HG02884 (cell line): ENCODE measurements around the gene ADGRG6.

Experiments used
- ATAC-seq: cut with Tn5 transposase; IDR thresholded peaks from one replicate; pipeline ENCODE4 v1.9.1; 2021; ENCODE audit warnings: mild to moderate bottlenecking, moderate library complexity; ENCODE audit not compliant: unreplicated experiment

ADGRG6 gene

GRCh38 chr6:142320366-142320765 is 18.6 kb downstream of the ADGRG6 start:
- ATAC-seq = no peak

DNA sequence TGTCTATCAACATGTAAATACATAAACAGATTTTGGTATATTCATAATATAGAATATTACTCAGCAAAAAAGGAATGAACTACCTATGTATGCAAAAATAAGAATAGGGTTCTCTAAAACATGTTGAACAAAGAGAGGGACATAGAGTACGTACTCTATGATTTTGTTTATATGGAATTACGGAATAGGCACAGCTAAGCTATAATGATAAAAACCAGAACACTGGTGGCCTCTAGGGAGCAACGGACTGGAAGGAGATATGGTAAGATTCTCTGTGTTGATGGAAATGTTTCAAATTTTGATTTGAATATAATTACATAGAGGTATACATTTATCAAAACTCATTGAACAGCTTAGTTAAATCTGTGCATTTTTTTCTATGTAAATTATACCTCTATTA is 19.6 kb downstream of the ADGRG6 start:
- ATAC-seq = no peak

DNA sequence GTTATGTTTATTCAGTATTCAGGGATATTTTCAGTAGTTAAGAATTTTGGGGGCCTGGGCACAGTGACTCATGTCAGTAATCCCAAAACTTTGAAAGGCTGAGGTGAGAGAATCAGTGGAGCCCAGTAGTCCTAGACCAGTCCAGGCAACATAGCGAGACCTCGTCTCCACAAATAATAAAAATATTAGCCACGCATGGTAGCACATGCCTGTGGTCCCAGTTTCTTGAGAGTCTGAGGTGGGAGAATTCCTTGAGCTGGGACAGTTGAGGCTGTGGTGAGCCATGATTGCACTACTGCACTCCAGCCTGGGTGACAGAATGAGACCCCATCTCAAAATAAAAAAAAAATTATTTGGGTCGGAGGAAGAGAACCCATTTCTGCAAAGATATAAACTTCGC is 20.3 kb downstream of the ADGRG6 start:
- ATAC-seq = no peak

GRCh38 chr6:142322504-142323198 is 20.8 kb downstream of the ADGRG6 start:
- no peak for ATAC-seq

DNA sequence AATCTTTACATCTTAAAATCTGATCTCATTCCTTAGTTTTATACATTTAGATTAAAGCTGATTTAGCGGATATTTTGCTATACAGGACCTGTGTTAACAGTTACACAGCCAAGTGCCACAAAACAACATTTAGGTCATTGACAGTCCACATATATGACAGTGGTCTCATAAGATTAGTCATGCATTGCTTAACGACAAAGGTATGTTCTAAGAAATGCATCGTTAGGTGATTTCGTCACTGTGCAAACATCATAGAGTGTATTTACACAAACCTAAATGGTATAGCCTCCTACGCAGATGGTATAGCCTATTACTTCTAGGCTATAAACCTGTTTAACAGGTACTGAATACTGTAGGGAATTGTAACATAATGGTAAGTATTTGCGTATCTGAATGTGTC is 21.6 kb downstream of the ADGRG6 start:
- ATAC-seq = no peak

DNA sequence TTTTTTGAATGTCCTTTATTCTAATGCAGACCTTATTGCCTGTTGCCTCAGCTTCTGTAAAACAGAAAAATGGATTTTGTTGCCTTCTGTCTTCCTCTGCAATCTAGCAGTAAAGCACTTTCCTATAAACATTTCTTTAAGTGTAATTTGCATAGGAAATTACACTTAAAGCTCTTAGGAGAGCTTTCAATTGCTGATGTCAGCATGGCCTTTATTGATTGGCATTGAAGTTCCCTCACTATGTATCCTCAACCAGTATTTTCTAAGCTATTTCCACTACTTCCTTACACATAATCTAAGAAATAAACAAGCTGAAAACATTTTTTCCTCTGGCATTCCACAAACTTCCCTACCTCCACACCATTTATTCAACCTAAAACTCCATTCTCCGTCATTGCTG is 22.3 kb downstream of the ADGRG6 start:
- ATAC-seq = no peak

GRCh38 chr6:142325111-142325510 is 23.3 kb downstream of the ADGRG6 start:
- no peak for ATAC-seq

DNA sequence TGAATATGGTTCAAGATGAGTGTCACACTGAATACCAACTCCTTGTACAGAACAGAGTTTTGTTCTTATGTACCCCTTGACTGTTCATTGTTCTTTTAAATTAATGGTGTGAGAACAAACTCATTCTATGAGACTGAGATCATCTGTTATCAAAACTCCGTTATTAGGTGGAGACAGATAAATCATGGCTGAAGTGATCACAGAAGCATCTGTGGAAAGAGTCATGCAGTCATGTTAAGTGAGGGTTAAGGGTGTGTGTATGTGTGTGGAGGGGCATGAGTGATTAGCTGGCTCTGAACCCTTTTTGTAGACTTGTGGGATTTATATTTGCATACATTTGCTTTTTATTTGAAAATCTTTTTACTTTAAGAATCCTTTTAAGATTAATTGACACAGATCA is 24.7 kb downstream of the ADGRG6 start:
- no peak for ATAC-seq

GRCh38 chr6:142328070-142328469 is 26.3 kb downstream of the ADGRG6 start:
- no peak for ATAC-seq

- ATAC-seq = no peak
These were observed 27.8 kb downstream of the ADGRG6 start for GRCh38 chr6:142329486-142330113.

DNA sequence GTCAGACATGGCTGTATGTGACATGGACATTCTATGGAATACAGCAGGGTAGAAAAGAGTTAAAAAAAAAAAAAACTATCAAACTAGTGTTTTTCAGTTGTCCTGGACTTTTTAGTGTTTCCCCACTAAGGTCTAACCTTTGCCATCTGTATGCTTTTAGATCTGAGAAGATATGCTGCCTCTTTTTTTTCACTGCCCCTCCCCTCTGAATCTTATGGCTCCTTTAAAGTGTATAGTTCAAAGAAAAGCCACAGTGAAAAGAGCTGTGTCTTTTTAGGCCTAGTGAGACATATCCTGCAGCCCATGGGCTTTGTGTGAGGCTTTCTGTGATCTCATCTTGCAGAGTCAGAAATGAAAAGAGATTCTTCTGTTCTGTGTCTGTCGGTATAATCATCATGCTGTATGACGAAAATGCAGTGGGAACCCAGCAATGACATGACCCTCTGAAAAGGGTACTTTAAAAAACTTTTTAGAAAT is 29.3 kb downstream of the ADGRG6 start:
- ATAC-seq = no peak

DNA sequence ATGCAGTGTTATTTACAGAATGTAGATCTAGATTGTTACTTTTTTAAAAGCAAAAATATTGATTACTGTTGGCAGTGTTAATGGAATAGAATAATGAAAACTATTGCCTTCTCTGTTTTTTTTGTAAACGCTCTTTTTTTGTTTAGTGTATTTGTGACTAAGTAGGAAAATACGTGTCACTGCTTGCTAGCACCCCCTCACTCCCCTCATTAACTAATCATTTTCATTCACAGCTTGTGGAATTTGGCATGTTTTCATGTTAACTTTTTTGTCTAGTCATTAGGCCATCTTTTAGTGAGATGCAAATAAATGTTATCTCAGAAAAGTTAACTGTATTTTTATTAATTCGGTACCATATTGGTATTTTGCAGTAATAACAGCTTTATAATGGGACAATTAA is 29.8 kb downstream of the ADGRG6 start:
- no peak for ATAC-seq

GRCh38 chr6:142332393-142333098 is 30.7 kb downstream of the ADGRG6 start:
- ATAC-seq = no peak

- no peak for ATAC-seq
These were observed 31.6 kb downstream of the ADGRG6 start for GRCh38 chr6:142333431-142333830.

DNA sequence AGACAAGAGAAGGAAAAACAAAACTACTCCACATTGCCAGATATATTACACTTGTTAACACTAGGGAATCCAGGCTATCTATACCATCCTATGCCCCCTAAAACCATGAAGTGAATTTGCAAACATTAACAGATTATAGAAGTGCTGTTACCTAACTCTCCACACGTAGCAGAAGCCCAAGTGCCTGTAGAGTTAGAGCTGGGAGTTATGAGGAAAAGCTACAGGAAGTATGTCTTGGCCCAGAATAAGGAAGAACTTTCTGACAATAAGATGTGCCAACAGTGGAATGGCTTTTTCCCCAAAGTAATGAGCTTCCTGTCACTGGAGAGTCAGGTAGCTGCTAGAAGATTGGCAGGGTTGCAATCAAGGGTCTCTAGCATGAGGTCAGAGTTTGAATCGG is 32.5 kb downstream of the ADGRG6 start:
- ATAC-seq = no peak

DNA sequence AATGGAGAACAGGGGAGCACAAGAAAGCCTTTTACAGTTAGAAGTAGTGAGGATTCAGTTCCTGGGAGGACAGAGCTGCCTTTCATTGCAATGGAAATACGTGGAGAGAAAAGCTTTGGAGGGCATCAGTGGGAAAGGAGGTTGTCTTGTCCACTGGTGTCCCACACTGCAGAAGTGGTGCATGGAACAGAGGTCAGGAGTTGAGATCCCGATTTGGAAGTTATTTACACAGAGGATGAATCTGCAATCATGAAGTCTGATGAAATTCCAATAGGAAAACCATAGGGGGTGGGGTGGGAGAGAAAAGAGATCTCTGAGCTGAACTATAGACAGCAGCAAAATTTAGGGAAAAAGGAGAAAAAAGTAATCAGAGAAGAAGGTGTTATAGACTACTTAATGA is 33.6 kb downstream of the ADGRG6 start:
- no peak for ATAC-seq

GRCh38 chr6:142336183-142336582 is 34.4 kb downstream of the ADGRG6 start:
- no peak for ATAC-seq

- no peak for ATAC-seq
These were observed 35.0 kb downstream of the ADGRG6 start for GRCh38 chr6:142336787-142337186.

DNA sequence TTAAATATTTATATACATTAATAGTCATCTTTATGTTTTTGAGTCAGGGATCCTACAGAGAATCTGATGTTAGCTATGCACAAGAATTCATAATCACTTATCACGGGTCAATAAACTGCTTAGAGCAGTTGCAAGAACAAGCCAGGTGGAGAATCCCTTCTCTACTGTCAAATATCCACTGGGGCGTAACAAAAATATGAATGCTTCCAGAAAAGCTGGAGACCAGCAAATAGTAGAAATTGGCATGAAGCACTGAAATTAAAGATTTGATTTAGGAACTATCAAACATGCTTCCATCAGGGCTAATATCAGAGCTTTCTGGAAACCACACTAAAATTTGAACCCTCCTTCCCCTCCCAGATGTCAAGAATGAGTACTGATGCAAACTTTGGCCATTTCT is 37.3 kb downstream of the ADGRG6 start:
- no peak for ATAC-seq

DNA sequence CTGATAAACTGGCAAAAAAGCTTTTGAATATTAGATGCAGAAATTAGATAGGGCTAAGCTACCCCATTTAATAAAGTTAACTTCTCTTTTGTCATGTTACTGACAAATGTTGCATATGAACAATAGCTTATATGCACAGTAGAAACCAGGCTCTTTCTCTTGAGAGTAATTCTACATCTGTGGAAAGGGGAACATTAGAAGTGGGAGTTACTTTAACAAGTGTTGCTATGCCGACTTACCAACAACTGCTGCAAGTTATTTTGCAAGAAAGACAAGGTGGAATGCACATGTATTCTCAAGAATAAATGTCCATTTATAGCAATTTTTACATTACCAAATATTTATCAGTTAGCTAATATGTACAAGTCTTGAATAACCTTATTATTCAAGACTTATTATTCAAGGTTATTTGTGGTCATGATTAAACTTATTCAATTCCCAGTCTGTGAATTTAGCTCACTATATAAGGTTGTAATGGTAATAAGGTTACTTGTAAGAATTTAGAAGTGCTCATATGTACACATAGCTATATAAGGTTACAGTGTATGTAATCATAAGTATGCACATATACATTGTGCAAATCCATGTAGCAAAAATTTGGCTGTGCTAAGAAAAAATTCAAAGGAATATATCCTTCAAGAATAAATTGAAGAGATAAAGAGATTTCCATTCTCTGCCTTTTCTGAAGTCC is 38.3 kb downstream of the ADGRG6 start:
- no peak for ATAC-seq

DNA sequence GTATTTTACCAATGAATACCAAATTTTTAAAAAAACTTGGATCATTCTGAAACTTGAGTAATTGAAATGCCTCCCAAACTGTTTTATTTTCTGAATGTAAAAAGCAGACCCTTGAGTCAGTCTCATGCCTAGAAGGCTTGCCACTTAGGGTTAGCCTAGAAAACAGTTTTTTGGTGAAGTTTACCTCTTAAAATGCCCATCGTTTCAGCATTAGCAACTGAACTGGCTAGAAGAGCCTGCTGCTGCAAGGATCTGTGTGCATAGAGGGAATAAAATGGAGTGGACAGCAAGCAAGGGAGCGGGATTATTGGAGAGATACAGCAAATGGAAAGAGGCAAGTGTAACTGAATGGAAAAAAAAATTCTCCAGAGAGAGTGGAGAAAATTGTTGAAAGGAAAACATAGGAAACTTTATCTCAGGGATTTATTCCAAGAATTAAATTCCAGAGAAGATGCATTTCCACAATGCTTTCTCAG is 40.1 kb downstream of the ADGRG6 start:
- no peak for ATAC-seq
